Measurements from ENCODE around the gene TMEM164. TPM values are rescaled to one million over a fixed set of nuclear protein-coding genes. Genes with fewer than 3 reads are reported as not detected.

Gene TMEM164
- 82.4 to 111 TPM (median 108 TPM) in 5 replicates for total RNA-seq (2022; extraction: Qiagen RNA extraction)

DNA sequence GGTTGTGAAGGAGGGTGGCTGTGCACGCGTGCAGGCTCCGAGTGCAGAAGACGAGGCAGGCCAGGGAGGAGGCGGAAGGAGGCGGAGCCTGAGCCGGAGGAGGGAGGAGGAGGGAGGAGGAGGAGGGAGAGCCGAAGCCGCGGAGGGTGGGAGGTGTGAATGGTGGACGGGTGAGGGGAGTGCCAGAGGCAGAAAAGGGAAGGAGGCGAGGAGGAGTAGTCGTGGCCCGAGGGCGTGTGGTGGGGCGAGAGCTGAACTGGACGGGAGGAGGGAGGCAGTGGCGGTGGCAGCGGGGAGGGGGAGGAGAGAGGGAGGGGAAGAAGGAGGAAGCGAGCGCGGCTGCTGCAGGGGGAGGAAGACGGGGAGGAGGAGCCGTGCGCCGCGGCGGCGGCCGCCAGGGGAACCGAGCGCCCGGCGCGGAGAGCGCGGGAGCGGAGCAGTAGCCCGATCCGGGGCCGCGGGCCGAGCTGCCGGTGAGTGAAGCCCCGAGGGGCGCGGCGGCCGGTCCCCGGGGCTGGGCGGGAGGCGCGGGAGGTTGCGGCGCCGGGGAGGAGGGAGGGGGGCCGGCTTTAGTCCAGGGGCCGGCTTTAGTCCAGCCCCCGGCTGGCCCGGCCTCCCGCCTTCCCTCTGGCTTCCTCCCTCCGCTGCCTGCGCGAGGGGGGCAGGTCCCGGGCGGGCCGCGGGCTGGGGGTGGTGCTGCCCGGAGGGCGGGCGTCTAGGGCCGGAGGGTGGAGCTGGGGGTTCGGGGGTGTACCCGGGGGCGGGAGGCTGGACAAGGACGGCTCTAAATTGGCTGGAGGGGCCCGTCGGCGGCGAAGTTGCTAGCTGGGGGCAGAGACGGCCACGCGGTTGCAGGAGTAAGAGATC lies at the start of gene TMEM164:
Gene TMEM164, plus strand, starts transcription at position 815 of the 867 bp plus-strand sequence. CDS start 661 bp downstream, outside the sequence.

